GM19463 (cell line): Measurements from ENCODE around the gene FMNL3.

ENCODE experiments used
- ATAC-seq: cut with Tn5 transposase; IDR thresholded peaks from one replicate; pipeline ENCODE4 v1.9.1; 2021; ENCODE audit warnings: mild to moderate bottlenecking, moderate library complexity; ENCODE audit not compliant: unreplicated experiment

Gene FMNL3

DNA sequence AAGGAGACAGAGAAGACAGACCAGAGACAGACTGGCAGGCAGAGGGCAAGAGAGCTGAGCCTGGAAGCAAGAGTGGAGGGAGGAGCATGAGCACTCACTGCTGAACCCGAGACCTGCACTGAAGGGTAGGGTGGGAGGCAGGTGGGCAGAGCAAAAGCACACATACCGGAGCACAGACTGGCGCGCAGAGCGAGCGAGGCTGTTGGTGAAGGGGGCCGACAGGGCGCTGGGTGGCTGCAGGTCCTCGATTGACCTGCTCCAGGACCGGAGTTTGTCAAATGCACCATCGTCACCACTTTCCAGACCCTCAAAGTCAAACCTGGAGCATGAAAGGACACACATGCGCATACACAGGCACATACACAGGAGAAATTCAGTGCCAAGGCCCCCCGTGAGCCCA lies 48.9 kb downstream of the FMNL3 start:
- ATAC-seq: no peak

DNA sequence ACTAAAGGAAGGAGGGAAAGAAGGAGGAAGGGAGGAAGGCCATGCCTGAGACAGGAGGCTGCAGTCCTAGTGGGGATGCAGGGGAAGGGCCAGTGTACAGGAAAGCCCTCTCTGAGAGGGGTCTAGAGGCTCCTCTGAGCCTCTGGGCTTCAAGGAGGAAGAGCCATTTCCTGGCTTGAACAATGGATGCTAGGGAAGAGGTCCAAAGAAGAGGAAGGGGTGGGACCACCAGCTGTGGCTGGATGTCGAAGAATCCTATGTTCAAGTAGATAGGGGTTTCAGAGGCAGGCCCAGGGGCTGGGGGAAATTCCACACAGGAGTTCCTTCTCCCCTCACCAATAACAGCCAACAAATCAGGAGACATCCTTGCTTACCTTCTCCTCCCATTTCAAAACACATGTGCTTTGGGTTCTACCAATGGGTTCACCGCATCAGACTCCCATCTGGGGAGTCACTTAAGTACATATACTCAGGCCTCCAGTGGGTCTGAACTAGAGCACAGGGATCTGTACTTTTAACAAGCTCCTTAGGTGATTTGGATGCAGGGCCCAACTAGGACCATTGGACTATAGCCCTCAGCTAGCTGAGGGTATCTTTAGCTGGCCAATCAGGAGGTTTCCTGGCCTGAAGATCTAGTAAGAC lies 51.5 kb downstream of the FMNL3 start:
- no peak for ATAC-seq

DNA sequence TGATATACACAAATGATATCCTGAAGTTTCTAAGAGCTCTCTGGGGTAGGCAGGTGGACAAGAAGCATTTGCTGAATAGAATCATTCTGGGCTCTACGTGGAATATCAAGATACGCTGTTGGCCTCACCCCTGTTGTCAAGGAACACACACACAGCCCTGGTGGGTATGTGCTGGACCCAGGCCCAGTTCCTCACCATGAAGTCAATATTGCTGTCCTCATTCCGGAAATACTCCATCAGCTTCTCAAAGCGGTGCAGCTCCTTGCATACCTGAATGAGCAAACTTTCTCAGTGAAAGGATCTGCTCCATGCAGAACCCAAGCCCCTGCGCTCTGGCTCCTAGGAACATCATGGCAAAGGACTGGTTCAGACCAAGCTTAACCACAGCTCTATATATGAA lies 52.5 kb downstream of the FMNL3 start:
- no peak for ATAC-seq

DNA sequence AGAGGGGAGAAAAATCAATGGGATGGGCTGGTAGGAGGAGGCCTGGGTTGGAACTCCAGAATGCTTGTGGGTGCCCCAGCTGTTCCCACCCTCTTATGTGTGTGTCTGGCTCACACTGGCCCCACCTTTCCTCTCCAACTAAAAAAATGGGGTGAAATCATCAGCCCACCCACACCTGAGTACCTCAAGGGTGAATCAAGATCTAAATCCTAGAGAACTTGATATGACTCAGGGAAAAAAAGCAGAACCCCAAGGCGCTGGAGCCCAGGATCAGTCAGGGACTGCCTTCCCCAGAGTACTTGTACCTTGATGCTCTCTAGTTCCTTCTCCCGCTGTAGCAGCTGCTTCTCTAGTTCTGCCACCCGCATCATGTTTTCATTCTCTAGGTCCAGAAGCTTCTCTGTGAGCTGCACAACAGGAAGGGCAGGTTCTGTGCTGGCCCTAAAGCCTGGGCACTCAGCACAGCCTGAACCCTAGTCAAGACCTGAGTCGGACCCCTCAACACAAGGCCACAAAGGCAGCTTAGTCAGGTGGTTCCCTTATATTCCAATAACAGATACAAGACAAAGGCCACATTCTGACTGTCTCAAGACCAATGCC lies 54.2 kb downstream of the FMNL3 start:
- ATAC-seq: no peak

- no peak for ATAC-seq
These were observed 55.4 kb downstream of the FMNL3 start for GRCh38 chr12:49651855-49652254.

DNA sequence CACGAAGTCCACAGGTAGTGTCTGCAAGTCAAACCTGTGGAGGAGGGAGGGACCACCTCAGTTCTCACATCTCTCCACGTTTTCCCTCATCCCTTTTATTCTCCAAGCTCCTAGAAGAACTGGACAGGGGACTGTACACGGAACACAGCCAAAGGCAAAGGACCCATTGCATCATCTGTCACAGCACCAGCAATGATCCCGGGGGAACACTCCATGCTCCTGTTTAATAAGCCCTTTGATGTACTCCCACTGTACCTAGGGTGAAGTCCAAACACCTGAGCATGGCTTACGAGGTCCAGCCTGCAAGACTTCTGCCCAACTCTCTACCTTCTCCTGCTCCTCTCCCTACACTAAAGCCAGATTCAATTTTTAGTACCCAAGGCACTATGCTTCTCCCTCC lies 57.3 kb downstream of the FMNL3 start:
- ATAC-seq: no peak

DNA sequence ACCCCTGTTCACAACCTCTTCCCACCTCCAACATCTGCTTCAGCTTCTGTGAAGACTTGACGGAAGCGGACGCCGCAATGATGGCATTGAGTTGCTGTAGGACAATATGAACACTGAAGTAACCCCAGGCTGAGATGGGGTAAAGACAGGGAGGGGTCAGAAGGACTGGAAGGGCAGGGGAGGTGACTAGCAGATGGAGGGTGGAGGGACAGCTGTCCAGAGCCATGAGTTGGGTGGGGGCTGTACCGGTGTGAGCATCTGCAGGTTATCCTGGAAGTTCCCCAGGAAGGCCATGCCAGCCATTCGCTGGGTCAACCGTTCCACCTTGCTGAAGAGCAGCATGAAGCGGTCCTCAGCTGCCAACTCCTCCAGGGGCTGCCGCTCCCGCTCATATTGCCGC lies 57.8 kb downstream of the FMNL3 start:
- no peak for ATAC-seq

GRCh38 chr12:49648712-49649003 lies 58.5 kb downstream of the FMNL3 start:
- ATAC-seq: no peak

DNA sequence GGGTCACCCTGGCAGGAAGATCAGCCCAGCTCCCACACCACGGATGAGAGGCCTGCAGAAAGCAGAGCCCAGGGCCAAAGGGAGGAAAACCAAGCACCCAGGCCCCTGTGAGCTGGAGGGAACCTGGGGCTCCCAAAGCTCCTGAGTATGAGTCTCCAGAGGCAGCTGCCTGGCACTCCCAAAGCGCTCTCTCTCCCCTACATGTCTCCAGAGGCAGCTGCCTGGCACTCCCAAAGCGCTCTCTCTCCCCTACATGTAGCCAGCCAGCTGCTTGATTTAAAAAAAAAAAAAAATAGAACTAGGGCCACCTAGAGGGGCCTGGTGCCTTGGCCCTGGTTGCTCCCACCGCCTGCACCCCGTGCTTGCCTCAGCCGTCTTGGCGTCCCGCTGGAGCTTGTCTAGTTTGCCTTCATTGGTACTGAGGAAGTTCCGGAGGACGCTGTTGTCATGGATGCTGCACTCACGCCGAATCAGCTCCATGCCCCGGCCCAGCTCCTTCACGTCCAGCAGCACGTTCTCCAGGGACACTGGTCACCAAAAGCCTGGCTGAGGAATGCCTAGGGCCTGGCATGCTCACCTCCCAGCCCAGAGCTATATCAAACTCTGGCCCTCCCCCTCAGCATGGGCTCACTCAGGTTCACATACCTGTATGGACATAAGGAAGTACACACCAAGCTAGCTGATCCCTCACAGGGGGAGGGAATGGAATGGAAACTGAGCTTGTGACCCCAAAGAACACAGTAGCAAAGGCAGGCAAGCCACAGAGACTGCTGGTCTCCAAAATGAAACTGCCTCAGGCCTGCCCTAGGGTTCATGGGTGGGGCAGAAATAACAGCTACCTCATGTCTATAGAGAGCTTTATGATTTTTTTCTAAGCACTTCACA lies 59.1 kb downstream of the FMNL3 start:
- ATAC-seq: no peak

- ATAC-seq: no peak
These were observed 60.1 kb downstream of the FMNL3 start for GRCh38 chr12:49646871-49647654.

GRCh38 chr12:49646331-49646830 lies 60.8 kb downstream of the FMNL3 start:
- no peak for ATAC-seq

DNA sequence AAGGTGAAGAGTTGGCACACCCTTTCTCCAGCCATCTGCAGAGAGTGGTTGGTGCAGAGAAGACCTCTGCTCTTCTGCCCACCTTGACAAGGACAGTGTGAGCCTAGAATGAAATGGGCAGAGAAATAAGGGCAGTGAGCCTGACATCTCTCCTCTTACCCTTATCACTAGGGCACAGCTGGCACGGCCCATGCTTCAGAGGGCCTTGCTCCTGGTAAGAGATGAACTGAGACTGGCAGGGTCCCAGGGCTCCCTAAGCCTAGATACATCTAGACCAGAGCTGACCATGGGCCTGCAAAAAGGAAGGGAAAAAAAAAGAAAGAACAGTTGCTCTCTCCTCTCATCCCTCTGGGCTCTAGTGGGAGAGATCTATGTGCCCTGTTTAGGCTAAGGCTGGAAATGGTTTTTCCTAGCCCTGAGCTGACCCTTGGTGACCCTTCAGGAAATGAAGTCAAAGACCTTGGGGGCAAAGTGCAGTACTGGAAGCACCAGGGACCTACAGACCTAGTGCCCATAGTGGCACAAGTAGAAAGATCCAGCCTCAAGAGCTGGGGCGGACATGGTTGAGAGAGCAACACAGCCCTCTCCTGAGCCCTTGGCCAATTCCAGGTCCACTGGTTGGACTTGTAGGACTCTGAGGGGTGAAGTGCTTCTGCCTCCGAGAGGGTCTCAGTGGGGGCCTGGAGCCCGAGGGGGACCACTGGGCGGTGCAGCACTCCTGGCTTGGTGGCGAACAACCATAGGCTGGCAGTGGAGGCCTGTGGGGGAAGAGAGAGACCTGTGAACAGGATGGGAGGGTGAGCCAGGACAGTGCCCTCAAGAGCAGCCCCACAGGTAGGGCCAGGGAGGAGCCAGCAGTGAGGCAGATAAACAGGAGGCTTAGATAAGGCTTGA lies 61.8 kb downstream of the FMNL3 start:
- ATAC-seq: no peak

DNA sequence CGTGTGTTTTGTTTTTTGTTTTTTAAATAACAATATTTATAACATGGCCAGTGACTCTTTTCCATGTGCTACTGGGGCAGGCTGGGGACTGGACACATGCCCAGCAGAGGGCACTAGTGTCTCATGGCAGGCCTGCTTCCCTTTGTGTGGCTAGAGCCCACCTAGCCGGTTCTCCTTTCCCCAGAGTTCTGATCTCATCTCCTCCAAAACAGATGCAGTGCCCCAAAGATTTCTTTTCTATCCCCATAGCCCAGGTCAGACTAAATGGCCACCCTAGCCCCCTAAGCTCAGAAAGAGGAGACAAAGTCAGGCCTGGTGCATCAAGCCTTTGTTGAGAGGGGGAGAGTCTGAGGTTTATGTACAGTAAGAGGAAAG lies 62.6 kb downstream of the FMNL3 start:
- ATAC-seq: no peak

GRCh38 chr12:49643961-49644619 lies 63.1 kb downstream of the FMNL3 start:
- no peak for ATAC-seq

DNA sequence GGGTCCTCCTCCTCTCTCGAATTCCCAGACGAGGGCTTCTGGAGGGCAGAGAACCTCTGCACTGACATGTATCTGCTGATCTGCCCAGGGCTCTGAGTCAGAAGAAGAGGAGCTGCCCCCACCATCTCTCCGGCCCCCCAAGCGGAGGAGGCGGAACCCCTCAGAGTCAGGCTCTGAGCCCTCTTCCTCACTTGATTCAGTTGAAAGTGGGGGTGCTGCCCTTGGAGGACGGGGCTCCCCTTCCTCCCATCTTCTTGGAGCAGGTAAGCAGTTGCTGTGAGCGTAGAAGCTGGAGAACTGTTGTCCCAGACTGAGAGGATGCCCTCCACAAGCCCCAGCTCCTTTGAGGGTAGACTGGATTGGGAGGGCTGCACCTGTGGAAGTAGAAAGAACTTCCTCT lies 64.1 kb downstream of the FMNL3 start:
- ATAC-seq: no peak

- ATAC-seq: no peak
These were observed 64.8 kb downstream of the FMNL3 start for GRCh38 chr12:49642370-49642802.

DNA sequence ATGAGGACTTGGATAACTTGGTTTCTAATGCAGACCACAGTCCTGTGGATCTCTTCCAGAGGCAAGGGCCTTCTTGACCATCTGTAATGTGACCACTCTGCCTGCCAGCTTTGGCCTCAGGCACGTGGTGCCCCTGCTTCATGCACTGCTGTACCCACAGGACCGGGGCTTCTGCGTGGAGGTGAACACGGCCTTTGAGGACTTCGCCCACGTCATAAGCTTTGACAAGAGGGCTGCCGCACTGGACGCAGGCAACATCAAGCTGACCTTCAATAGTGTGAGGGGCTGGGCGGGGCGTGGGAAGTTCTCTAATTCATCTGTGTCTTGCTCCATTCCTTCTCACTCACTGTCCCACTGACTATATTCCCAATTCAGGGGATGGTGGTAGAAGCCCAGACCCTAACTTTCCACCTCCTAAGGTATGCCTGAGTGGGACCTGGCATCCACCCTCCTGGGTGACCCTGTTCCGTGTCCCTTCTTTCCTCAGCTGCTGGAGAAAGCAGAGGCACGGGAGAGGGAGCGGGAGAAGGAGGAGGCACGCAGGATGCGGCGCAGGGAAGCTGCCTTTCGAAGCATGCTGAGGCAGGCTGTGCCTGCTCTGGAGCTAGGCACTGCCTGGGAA lies 65.3 kb downstream of the FMNL3 start:
- ATAC-seq: no peak

GRCh38 chr12:49636979-49637755 lies 70.0 kb downstream of the FMNL3 start:
- peak; percentile 47 for ATAC-seq

- ATAC-seq: no peak
These were observed 70.6 kb downstream of the FMNL3 start for GRCh38 chr12:49636574-49636973.
